K562 (cell line): ENCODE measurements around the gene AP2A2. TPM values are rescaled to one million over a fixed set of nuclear protein-coding genes. Genes with fewer than 3 reads are reported as not detected.

Experiments used
- ATAC-seq: fragments of 200-7000 bp; cut with Tn5 transposase; 3 replicates; pipeline ENCODE4 v1.9.1; 2020; ENCODE audit warnings: moderate library complexity
- BruUV-seq: library from RNA; stranded (reverse); fragments of 400-500 nt; replicated peaks from 2 replicates; lab custom pipeline; 2021; lab: Mats Ljungman, UMichigan
- CTCF ChIA-PET: fragments of 300-600 bp; formaldehyde crosslinking; extraction: SDS; loops from one replicate; lab custom pipeline; 2021; ENCODE audit warnings: low intra/inter-chr PET ratio; lab: Yijun Ruan, JAX
- POLR2A ChIA-PET: fragments of 300-600, 350-650 bp; sonication (Branson Sonifier 250); formaldehyde crosslinking; extraction: SDS; loops from one replicate; lab custom pipeline; 2021; ENCODE audit warnings: antibody characterized with exemption, inconsistent platforms; lab: Yijun Ruan, JAX
- DNase-seq, 4 experiments: peaks; one replicate each; pipeline versions ENCODE4 v3.0.0 to v3.0.0-alpha.2; 2011 to 2018; ENCODE audit warnings: low spot score in 3 of 4, mixed read lengths in 3 of 4; ENCODE audit errors: extremely low read depth in 1 of 4
- FAIRE-seq: peaks from 2 replicates; lab custom pipeline; 2011; peaks lifted over from hg19 to GRCh38; lab: Jason Lieb, UNC
- H2AFZ ChIP-seq: 2 replicates; pipeline ENCODE4 v1.6.0; 2011; ENCODE audit warnings: low read depth, low read length, control low read depth, inconsistent platforms
- H3K27ac ChIP-seq: fragments of 200-600 bp; 3 replicates; pipeline ENCODE4 v1.8.0; 2011; ENCODE audit warnings: low read depth, mild to moderate bottlenecking, control low read depth, inconsistent platforms, low read length, moderate library complexity, mixed read lengths; ENCODE audit errors: extremely low read depth
- H3K27me3 ChIP-seq, 2 experiments: fragments of 300-600 bp in 1 of 2; 2 replicates in 1 of 2; 3 replicates in 1 of 2; pipeline versions ENCODE4 v1.6.0 to v1.8.0; 2011; ENCODE audit warnings: inconsistent platforms in 2 of 2, low read length in 2 of 2, mild to moderate bottlenecking in 1 of 2, mixed read lengths in 1 of 2, moderate library complexity in 1 of 2; ENCODE audit not compliant: control insufficient read depth in 2 of 2, insufficient read depth in 2 of 2
- H3K36me3 ChIP-seq: fragments of 300-600 bp; 3 replicates; pipeline ENCODE4 v1.8.0; 2011; ENCODE audit warnings: mild to moderate bottlenecking, low read length, inconsistent platforms; ENCODE audit not compliant: control insufficient read depth, insufficient read depth
- H3K4me1 ChIP-seq, 2 experiments: fragments of 200-600 bp in 1 of 2; replicated peaks in 1 of 2; 2 replicates in 1 of 2; 3 replicates in 1 of 2; pipeline versions ENCODE4 v1.5.1 to v1.8.0; 2011; ENCODE audit warnings: inconsistent platforms in 2 of 2, low read length in 2 of 2, mild to moderate bottlenecking in 1 of 2, mixed read lengths in 1 of 2, moderate library complexity in 1 of 2; ENCODE audit not compliant: control insufficient read depth in 2 of 2, insufficient read depth in 2 of 2
- H3K4me2 ChIP-seq: 2 replicates; pipeline ENCODE4 v1.6.1; 2011; ENCODE audit warnings: low read length, control low read depth, inconsistent platforms, mixed read lengths; ENCODE audit not compliant: insufficient read depth
- H3K4me3 ChIP-seq: fragments of 200-600 bp; sonication (generic), shearing (Covaris generic); 2 replicates; pipeline ENCODE4 v1.5.1; 2016; ENCODE audit warnings: control low read depth, inconsistent platforms
- H3K79me2 ChIP-seq: fragments of 200-600 bp; 3 replicates; pipeline ENCODE4 v1.8.0; 2011; ENCODE audit warnings: low read length, inconsistent platforms; ENCODE audit not compliant: control insufficient read depth, insufficient read depth
- H3K9ac ChIP-seq, 2 experiments: 2 replicates each; pipeline versions ENCODE4 v1.6.0 to v1.6.1; 2011; ENCODE audit warnings: low read depth in 2 of 2, low read length in 2 of 2, control low read depth in 1 of 2, inconsistent platforms in 1 of 2, mild to moderate bottlenecking in 1 of 2, mixed read lengths in 1 of 2; ENCODE audit not compliant: insufficient read depth in 1 of 2
- H3K9me1 ChIP-seq: one replicate; pipeline ENCODE4 v1.6.0; 2011; ENCODE audit warnings: inconsistent platforms, mild to moderate bottlenecking, low read length, moderate library complexity; ENCODE audit not compliant: control insufficient read depth, insufficient read depth
- H3K9me3 ChIP-seq: replicated peaks from 2 replicates; pipeline ENCODE4 v1.5.1; 2011; ENCODE audit warnings: low read depth, low read length, inconsistent platforms; ENCODE audit not compliant: control insufficient read depth, insufficient read depth
- H4K20me1 ChIP-seq: replicated peaks from 2 replicates; pipeline ENCODE4 v1.6.1; 2011; ENCODE audit warnings: low read length, inconsistent platforms, mixed read lengths; ENCODE audit not compliant: control insufficient read depth, insufficient read depth
- ARID2 ChIP-seq: fragments of 450-650 bp; IDR thresholded peaks from 2 replicates; pipeline ENCODE4 v1.6.1; 2017; ENCODE audit warnings: antibody characterized with exemption, mild to moderate bottlenecking
- BACH1 ChIP-seq: fragments of 200-800 bp; sonication (Bioruptor generic); IDR thresholded peaks from 2 replicates; pipeline ENCODE4 v1.6.1; 2016; ENCODE audit warnings: missing genetic modification characterization, missing compliant biosample characterization
- BCOR ChIP-seq: fragments of 450-650 bp; IDR thresholded peaks from 2 replicates; pipeline ENCODE4 v1.6.1; 2016
- FOXA1 ChIP-seq: fragments of 450-650 bp; IDR thresholded peaks from 2 replicates; pipeline ENCODE4 v1.6.1; 2016; ENCODE audit warnings: mild to moderate bottlenecking, borderline replicate concordance
- MTF1 ChIP-seq: fragments of 250-450 bp; sonication (Bioruptor Pico); IDR thresholded peaks from 2 replicates; pipeline ENCODE4 v1.9.0; 2021; ENCODE audit warnings: moderate library complexity, mild to moderate bottlenecking, inconsistent platforms, borderline replicate concordance
- NCOR1 ChIP-seq: fragments of 450-650 bp; IDR thresholded peaks from 2 replicates; pipeline ENCODE4 v1.6.1; 2016; ENCODE audit warnings: mild to moderate bottlenecking, moderate library complexity
- POU5F1 ChIP-seq: fragments of 150-350 bp; IDR thresholded peaks from 2 replicates; pipeline ENCODE4 v1.6.1; 2014; ENCODE audit warnings: borderline replicate concordance, low read length, low read depth, mild to moderate bottlenecking; ENCODE audit not compliant: partially characterized antibody
- SMAD2 ChIP-seq: fragments of 150-350 bp; IDR thresholded peaks from 2 replicates; pipeline ENCODE4 v1.6.1; 2014; ENCODE audit warnings: low read depth, mild to moderate bottlenecking, low read length
- ZNF239 ChIP-seq: fragments of 250-450 bp; sonication (Bioruptor Pico); IDR thresholded peaks from 2 replicates; pipeline ENCODE4 v1.4.0; 2020; ENCODE audit warnings: mild to moderate bottlenecking
- ZNF354B ChIP-seq: fragments of 250-450 bp; sonication (Bioruptor Pico); IDR thresholded peaks from 2 replicates; pipeline ENCODE4 v1.4.0; 2020
- ZNF696 ChIP-seq: fragments of 250-450 bp; sonication (Bioruptor Pico); conservative IDR thresholded peaks from 2 replicates; pipeline ENCODE4 v1.4.0; 2020; ENCODE audit warnings: mild to moderate bottlenecking, moderate library complexity
- ZNF699 ChIP-seq: fragments of 250-450 bp; sonication (Bioruptor Pico); IDR thresholded peaks from 2 replicates; pipeline ENCODE4 v1.8.0; 2021; ENCODE audit warnings: mild to moderate bottlenecking, moderate library complexity; ENCODE audit not compliant: insufficient replicate concordance
- WGBS: fragments of 100-300 bp; shearing (Covaris generic); methylation state at CpG from one replicate; pipeline ENCODE4 v1.1.6; 2016; ENCODE audit warnings: low coverage, mixed read lengths; ENCODE audit not compliant: insufficient coverage; ENCODE audit errors: missing lambda C conversion rate; 5-methylcytosine and 5-hydroxymethylcytosine counted together
- in situ Hi-C: fragments of 300-500 bp; cut with MboI; formaldehyde crosslinking; loops from 4 replicates; pipeline ENCODE4 v1.15.0; 2018; ENCODE audit warnings: inconsistent platforms, mixed read lengths
- intact Hi-C: fragments of 100-400 bp; cut with micrococcal nuclease; formaldehyde crosslinking; loops from 2 replicates; pipeline ENCODE4 v1.14.2; 2022
- polyA plus RNA-seq, 8 experiments: library from polyadenylated mRNA; depleted of rRNA in 4 of 8; stranded (reverse) in 5 of 8; unstranded in 3 of 8; fragments of >200 nt; fragmentation: Nextera tagmentation in 2 of 8; fragmentation: Illumina TruSeq in 1 of 8; extraction: Ambion mirVana in 2 of 8; extraction: Trizol in 1 of 8; gene quantifications; 2 replicates each; pipeline versions ENCODE4 v1.2.1 to v1.2.3, GENCODE V29; 2011 to 2014; ENCODE audit warnings: inconsistent platforms in 1 of 8, missing spikeins in 1 of 8
- total RNA-seq, 7 experiments: library from RNA; depleted of rRNA in 6 of 7; stranded (reverse); fragments of >200 nt in 6 of 7; fragmentation: Illumina TruSeq in 2 of 7; extraction: Trizol in 2 of 7; gene quantifications; 2 replicates each; pipeline versions ENCODE4 v1.2.1 to v1.2.3, GENCODE V29; 2011 to 2021; ENCODE audit warnings: low replicate concordance in 1 of 7
- TF ChIP-seq, protein P1 (sequence below): fragments of 450-650 bp; formaldehyde crosslinking; conservative IDR thresholded peaks from 2 replicates; pipeline ENCODE4 v1.4.0; 2022; ENCODE audit warnings: mild to moderate bottlenecking, missing genetic modification characterization
- TF ChIP-seq, protein P2 (sequence below): sonication (generic); IDR thresholded peaks from 2 replicates; pipeline ENCODE4 v1.6.1; 2016
- TF ChIP-seq, protein P3 (sequence below): fragments of 200-800 bp; sonication (Bioruptor generic); IDR thresholded peaks from 2 replicates; pipeline ENCODE4 v1.6.1; 2017; ENCODE audit warnings: missing genetic modification characterization, missing compliant biosample characterization
- TF ChIP-seq, protein P4 (sequence below): fragments of 450-650 bp; IDR thresholded peaks from 2 replicates; pipeline ENCODE4 v1.6.1; 2017; ENCODE audit warnings: antibody characterized with exemption

The AP2A2 gene
- total and polyA plus RNA-seq, 9 of the 15 experiments (the other 6 are each of a cell fraction or from before 2014, with no cell fraction given) = 0.69 to 41.7 (median 15.2) TPM

DNA sequence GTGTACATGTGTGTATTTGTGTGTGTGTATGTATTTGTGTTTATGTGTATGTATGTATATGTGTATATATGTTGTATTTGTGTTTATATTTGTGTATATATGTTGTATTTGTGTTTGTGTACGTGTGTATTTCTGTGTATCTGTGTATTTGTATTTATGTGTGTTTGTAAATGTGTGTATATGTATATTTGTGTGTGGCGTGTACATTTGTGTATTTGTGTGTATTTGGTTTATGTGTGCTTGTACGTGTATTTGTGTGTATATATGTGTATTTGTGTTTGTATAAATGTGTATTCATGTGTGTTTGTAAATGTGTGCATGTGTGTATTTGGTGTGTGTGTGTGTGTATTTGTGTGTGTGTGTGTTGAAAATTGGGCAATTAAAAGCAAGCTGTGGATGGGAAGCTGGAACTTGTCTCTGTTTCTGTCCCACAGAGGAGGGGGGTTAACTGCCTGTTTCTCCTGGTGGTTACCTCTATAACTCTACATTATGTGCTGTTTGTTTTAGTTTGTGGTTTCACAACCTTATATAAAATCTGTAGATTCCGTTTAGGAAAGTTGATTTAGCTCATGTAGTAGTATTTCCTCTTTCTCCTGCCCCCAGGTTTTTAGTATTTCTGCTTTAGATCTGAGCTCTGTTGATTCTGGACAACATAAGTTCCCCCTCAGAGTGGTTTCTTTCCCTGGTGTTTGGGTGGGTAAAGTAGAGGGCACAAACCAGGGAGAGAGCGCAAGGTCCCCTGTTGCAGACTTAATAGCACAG is 28.9 kb downstream of the AP2A2 start:
- FAIRE-seq = peak; percentile 6
- H2AFZ ChIP-seq = no peak overlapping the region
- peaks cover 12% of the 10 kb centered on the region; the same call in 2 of the 3 replicates for H3K36me3 ChIP-seq
- no peaks in the 10 kb centered on the region for H4K20me1 ChIP-seq
- no TSS peak for BruUV-seq
- H3K4me2 ChIP-seq = no peak overlapping the region
- ChIA-PET CTCF (no interaction called here), POLR2A (interaction anchor here (0.8 to 1.5 kb wide), 4 partner anchors 10 to 27 kb away, joined by 3 to 5 read pairs (median 4); no protein-coding TSS in a partner anchor)
- DNase-seq = no peak
- H3K4me1 ChIP-seq = peaks cover 0 to 5% of the 10 kb centered on the region in 2 experiments; a peak in 2 of 5 replicates
- intact Hi-C loops = no loop called here
- H3K9me1 ChIP-seq = no peaks in the 10 kb centered on the region
- no peaks in the 10 kb centered on the region for H3K27me3 ChIP-seq
- 67% methylated on average over 5 of the region's 5 CpGs for WGBS
- H3K9me3 ChIP-seq = 0 out of 2 replicates have a peak, but pooled peaks cover 2% of the 10 kb centered on the region
- in situ Hi-C loops = no loop called here
- H3K79me2 ChIP-seq = peaks cover 21% of the 10 kb centered on the region; the same call in 1 of the 3 replicates
- H3K9ac ChIP-seq = no peak overlapping the region; a peak in 1 of 4 replicates
- no peak overlapping the region for H3K27ac ChIP-seq
- ATAC-seq = no peak
- no peak overlapping the region for H3K4me3 ChIP-seq
- TF ChIP-seq ARID2 (peak; percentile 53; the same call in 1 of the 2 replicates), ZNF354B (no peak), BACH1 (no peak), MTF1 (CRISPR knock-in tag) (peak; percentile 45; the same call in 1 of the 2 replicates), ZNF239 (no peak), FOXA1 (no peak), NCOR1 (0 out of 2 replicates have a peak, but pooled peaks have one; percentile 6), SMAD2 (no peak), ZNF699 (CRISPR knock-in tag) (no peak), ZNF696 (no peak), BCOR (no peak), POU5F1 (no peak)
- TF ChIP-seq, protein P1, sequence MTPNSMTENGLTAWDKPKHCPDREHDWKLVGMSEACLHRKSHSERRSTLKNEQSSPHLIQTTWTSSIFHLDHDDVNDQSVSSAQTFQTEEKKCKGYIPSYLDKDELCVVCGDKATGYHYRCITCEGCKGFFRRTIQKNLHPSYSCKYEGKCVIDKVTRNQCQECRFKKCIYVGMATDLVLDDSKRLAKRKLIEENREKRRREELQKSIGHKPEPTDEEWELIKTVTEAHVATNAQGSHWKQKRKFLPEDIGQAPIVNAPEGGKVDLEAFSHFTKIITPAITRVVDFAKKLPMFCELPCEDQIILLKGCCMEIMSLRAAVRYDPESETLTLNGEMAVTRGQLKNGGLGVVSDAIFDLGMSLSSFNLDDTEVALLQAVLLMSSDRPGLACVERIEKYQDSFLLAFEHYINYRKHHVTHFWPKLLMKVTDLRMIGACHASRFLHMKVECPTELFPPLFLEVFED (CRISPR knock-in tag) = 0 out of 2 replicates have a peak, but pooled peaks have one; percentile 70
- TF ChIP-seq, protein P2, sequence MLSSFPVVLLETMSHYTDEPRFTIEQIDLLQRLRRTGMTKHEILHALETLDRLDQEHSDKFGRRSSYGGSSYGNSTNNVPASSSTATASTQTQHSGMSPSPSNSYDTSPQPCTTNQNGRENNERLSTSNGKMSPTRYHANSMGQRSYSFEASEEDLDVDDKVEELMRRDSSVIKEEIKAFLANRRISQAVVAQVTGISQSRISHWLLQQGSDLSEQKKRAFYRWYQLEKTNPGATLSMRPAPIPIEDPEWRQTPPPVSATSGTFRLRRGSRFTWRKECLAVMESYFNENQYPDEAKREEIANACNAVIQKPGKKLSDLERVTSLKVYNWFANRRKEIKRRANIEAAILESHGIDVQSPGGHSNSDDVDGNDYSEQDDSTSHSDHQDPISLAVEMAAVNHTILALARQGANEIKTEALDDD = no peak
- TF ChIP-seq, protein P3, sequence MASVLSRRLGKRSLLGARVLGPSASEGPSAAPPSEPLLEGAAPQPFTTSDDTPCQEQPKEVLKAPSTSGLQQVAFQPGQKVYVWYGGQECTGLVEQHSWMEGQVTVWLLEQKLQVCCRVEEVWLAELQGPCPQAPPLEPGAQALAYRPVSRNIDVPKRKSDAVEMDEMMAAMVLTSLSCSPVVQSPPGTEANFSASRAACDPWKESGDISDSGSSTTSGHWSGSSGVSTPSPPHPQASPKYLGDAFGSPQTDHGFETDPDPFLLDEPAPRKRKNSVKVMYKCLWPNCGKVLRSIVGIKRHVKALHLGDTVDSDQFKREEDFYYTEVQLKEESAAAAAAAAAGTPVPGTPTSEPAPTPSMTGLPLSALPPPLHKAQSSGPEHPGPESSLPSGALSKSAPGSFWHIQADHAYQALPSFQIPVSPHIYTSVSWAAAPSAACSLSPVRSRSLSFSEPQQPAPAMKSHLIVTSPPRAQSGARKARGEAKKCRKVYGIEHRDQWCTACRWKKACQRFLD (CRISPR knock-in tag) = no peak
- TF ChIP-seq, protein P4, sequence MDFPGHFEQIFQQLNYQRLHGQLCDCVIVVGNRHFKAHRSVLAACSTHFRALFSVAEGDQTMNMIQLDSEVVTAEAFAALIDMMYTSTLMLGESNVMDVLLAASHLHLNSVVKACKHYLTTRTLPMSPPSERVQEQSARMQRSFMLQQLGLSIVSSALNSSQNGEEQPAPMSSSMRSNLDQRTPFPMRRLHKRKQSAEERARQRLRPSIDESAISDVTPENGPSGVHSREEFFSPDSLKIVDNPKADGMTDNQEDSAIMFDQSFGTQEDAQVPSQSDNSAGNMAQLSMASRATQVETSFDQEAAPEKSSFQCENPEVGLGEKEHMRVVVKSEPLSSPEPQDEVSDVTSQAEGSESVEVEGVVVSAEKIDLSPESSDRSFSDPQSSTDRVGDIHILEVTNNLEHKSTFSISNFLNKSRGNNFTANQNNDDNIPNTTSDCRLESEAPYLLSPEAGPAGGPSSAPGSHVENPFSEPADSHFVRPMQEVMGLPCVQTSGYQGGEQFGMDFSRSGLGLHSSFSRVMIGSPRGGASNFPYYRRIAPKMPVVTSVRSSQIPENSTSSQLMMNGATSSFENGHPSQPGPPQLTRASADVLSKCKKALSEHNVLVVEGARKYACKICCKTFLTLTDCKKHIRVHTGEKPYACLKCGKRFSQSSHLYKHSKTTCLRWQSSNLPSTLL = no peak
